RCC 7860 (cell line): ENCODE measurements around the gene ST3GAL5.
"Not testable (repeated sequence)": the region's sequence is repeated elsewhere in the genome, so short reads cannot be mapped to it uniquely, and the experiment has no call there.

ENCODE experiments used
- DNase-seq: peaks from one replicate; pipeline ENCODE4 v3.0.0-alpha.2; 2015; ENCODE audit warnings: low spot score
- FAIRE-seq: peaks from 2 replicates; lab custom pipeline; 2012; peaks lifted over from hg19 to GRCh38; lab: Jason Lieb, UNC

Gene ST3GAL5

DNA sequence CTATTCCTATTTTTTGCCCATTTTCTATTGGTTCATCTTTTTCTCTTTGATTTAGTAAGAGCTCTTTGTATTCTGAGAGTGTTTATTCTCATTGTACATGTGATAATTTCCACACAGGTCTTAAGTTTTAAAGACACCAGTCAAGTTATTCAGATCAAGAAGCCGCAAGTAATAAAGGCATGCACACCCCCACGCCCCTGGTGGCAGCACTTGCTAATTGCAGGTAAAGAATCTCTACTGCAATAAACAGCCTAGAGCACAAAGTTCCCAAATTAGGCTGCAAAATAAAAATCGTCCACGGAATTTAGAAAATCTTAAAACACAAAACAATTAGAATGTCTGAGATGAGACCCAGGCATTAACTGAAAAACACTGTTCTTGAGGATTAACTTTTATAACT, 45.2 kb downstream of the ST3GAL5 start:
- DNase-seq (peak; percentile 15), FAIRE-seq (peak; percentile 36)

DNA sequence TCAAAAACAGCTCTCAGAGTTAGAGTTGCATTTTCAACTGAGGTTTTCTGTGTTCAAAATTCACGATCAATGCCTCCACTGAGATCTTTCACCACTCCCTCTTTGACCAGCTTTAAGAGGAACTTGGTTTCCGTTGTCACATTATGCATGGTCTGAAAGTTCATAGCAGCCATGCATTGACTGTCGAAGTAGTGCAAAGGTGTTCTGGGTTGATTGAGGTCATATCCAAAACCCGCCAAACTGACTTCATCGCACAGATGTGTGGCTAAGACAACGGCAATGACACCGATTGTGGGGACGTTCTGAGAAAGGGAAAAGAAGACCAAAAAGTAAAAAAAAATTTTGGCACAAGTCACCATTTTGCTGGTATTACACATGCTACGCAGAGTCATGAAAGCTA, 48.7 kb downstream of the ST3GAL5 start:
- FAIRE-seq (no peak), DNase-seq (no peak)

DNA sequence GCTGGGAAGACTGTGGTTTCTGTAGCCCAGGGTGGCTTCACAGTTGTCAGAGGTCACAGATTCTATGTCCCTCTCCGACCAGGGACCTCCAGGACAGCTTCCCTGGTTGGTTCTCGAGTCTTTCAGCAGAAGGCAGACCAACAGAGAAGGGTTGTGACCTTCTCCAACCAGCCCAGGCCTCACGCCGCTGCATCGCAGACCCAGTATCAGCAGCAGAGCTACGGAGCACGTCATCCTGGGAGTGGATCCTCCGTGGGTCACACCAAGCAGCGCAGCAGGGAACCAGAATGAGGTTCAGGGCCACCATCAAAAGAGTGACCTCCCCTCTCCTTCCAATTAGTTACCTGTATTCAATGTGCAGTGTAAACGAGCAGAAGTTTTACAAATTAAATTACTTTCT, 49.3 kb downstream of the ST3GAL5 start:
- FAIRE-seq (no peak), DNase-seq (no peak)

DNA sequence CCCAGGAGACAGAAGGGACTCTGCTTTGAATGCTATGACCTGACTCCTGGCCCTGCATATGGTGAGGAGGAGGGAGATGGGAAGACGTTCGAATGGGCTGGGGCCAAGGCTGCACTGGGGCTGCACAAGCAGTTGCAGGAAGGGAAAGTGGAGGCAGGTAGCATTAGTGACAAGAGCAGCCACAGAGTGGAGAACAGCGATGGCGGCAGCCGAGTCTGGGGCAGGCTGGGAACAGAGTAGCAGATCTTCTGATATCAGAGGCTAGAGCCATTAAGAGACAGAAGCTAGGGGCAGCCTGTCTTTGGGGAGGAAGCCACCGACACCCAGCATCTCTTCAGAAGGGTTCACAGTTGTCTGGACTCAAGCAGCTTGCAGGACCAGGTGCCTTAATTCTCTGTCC, 50.1 kb downstream of the ST3GAL5 start:
- FAIRE-seq, result no peak
- DNase-seq, result no peak

DNA sequence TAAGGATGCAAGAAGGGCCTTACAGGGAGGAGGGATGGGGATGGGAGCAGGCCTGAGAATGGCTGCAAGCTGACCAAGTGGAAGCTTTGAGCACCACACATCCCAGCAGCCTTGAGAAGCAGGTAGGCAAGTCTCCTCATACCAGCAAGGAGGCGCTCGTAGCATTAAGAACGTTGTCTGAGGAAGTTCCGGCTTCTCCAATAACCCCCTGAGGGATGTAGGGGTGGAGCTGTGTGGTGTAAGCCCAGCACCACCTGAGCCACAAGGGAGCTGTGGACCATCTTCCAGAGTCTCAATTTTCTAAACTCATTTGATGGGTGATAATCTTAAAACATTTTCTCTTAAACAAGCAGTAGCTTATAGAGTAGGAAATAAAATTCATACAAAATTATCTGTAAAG, 50.6 kb downstream of the ST3GAL5 start:
- no peak for FAIRE-seq
- no peak for DNase-seq

DNA sequence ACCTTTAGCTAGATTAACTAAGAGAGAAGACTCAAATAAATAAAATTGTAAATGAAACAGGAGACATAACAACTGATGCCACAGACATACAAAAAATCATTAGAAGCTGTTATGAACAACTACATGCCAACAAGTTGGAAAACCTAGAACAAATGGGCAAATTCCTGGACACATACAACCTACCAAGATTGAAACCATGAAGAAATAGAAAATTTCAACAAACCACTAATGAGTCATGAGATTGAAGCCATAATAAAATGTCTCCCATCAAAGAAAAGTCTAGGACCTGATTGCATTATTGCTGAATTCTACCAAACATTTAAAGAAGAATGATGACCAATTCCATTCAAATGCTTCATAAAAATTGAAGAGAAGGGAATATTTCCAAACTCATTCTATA, 54.3 kb downstream of the ST3GAL5 start:
- no peak for DNase-seq
- no peak for FAIRE-seq

DNA sequence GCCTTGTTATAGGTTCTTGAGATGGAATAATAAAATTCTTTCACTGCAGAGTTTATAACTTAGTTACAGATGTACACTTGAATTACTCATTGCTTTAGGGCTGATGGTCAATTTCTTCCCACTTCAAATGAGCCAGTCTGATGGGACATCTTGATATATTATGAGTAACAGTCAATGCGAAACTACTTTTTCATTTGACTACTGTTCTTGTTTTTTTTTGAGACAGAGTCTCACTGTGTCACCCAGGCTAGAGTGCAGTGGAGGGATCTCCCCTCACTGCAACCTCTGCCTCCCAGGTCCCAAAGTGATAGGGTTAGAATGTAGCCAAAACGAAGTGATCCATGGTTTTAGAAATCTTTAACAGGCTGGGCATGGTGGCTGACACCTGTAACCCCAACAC, 57.1 kb downstream of the ST3GAL5 start:
- no peak for FAIRE-seq
- DNase-seq, result no peak

DNA sequence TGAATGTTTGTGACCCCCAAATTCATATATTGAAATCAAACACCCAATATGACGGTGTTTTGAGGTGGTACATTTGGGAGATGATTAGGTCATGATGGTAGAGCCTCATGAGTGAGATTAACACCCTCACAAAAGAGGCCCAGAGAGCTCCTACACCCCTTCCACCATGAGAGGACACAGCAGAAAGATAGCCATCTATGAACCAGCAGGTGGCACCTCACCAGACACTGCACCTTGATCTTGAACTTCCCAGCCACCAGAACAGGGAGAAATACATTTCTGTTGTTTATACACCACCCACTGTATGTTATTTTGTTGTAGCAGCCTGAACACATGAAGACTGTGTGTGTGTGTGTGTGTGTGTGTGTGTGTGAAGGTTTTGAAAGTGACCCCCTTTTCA, 58.1 kb downstream of the ST3GAL5 start:
- DNase-seq (no peak), FAIRE-seq (no peak)

DNA sequence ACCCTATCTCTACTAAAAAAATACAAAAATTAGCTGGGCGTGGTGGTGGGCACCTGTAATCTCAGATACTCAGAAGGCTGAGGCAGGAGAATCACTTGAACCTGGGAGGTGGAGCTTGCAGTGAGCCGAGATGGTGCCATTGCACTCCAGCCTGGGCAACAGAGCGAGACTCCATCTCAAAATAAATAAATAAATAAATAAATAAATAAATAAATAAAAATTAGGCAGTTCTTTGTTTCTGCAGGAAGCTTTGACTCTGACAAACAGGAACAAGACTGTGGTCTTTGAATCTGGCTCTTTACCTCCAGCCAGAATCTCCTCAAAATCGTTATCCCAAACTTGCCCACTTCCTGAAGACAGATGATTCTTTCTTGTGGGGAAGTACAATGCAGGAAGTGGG, 59.4 kb downstream of the ST3GAL5 start:
- FAIRE-seq, DNase-seq: not testable (repeated sequence)

DNA sequence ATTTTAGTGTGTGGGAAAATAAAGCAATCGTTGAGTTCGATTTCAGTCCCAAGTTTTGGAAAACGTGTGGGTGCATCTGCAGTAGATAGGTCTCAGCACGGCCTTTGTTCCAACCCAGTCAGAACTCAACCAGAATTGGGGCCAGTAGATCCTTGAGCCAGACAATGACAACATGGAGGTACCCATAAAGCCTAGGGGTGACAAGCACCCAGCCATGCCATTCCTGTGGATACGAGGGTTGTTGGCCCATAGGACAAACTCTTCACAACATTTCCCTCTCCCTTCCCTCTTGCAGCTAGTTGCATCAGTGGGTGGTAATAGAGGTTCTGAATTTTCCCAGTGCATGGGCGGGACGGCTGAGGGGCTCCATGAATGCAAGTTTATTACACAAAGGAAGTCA, 60.1 kb downstream of the ST3GAL5 start:
- DNase-seq, result no peak
- FAIRE-seq, result no peak

DNA sequence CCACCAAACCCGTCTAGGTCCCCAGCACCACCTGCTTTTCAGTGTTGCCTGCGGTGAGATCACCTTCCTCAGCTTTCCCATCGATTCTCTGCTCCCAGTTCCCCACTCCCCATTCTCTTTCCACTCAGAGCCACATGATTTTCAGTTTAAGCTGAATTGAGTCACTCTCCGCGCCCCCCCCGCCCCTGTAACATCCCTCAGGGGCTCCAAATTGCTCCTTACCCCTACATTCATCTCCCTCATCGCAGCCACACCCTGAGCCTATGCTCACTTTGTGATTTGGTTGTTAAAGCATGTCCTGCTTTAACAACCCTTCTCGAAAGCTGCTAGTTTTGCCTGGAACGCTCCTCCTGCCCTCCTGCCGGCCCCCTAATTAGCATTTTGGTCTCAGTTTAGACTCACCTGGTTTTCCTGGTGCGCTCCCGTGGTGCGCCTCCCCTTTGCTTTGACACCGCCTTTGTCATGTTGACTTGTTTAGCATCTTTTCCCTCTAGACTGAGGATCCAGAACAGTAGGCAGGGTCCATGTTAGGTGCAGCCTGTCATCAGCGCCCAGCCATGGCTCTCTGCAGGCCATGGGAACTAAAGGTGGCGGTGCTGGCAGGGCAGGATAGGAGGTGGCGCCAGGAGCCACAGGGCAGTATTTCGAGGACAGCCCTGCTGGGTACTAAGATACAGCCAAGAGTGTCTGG, 60.8 kb downstream of the ST3GAL5 start:
- no peak for DNase-seq
- FAIRE-seq, result no peak

DNA sequence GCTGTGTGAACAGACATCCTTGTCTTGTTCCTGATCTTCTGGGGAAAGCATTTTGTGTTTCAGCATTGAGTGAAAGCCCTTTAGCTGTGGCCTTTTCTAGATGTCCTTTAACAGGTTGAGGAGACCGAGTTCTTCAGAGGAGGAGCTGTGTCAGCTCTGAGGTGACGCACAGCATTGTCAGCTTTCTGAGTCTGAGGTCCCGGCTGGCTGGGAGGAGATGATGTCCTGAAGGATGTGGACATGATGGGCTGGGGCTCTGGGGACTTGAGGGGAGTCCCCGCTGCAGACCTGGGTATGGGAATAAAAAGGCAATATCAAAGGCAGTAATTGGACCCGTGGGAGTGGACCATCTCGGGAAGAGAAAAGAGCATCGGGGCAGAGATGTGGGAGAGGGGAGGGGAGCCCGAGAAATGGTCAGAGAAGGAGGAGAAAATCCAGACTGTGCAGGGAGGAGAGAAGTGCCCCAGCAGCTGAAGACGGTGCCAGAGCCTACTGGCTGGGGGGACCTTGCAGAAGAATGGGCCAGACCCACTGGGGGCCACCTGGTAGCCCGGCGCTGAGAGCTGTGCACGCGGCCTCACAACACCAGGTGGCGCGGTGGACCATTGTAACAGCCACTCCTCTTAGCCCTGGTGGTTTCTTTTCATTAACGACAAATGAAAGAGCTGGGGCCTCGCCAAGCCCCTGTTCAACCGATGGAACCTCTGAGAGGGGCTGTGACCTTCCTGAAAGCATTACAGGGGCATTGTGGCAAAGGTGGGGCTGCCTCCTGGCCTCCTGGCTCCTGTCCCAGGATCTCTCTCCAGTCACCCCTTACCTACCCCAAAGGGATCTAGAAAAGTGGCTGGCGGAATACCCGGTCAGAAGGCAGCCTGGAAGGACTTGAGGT, 61.6 kb downstream of the ST3GAL5 start:
- peak; percentile 39 for DNase-seq
- FAIRE-seq, result no peak

DNA sequence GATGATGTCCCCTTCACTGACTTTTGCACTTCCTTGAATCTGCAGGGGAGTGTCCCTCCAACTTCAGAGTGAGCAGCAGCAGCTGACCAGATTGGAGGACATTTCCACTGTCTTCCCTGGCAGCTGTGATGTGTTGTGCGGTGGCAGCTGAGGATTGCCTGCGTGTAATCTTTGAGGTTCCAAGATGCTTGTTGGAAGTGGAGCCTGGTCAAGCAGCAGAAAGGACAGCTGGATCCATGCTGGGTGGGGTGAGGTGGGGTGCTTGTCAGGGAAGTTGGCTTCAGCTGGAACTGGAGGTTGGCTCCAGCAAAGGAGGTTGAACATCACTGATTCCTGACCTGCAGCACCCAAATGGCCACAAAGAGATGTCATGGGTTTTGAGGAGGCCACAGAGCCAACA, 64.8 kb downstream of the ST3GAL5 start:
- FAIRE-seq, result no peak
- no peak for DNase-seq

DNA sequence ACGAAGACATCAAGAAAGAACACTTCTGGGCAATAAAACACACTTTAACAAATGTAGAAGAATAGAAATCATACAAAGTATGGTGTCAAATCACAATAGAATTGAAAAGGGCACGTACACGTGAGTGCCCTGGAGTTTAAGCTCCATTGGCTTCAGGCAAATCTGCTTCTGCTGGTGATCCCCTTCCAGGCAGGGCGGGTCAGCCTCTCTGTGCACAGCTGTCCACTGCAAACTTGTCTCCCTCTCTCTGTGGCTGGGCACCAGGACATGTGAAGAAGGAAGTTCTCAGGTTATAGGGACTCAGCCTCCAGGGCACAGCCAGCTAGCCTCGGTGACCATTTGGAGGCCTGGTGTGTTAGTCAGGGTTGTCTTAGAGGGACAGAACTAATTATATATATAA, 66.0 kb downstream of the ST3GAL5 start:
- FAIRE-seq, result no peak
- no peak for DNase-seq

DNA sequence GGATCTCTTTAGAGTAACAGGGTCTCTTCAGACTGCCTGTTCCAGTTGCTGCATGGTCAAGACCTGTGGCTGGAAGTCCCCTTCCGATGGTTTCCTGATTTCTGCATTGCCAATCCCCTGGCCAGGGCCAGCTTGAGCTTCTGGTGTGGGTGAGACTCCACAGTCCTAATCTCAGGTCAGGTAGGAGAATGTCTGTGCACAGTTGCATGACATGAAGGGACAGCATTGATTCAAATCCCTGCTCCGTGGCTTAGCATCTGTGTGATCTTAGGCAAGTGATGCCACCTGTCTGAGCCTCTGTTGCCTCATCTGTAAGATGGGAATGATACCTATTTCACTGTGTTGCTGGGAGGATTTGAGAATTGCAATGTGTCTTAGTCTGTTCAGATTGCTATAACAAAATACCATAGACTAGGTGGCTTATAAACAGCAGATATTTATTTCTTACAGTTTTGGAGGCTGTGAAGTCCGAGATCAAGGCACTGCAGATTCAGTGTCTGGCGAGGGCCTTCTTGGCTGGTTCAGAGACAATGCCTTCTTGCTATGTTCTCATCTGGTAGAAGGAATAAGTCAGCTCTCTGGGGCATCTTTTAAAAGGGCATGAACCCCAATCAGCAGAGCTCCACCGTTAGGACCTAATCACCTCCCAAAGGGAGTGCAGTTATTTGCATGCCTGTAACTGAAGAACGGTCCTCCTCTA, 68.8 kb downstream of the ST3GAL5 start:
- DNase-seq, result no peak
- no peak for FAIRE-seq

DNA sequence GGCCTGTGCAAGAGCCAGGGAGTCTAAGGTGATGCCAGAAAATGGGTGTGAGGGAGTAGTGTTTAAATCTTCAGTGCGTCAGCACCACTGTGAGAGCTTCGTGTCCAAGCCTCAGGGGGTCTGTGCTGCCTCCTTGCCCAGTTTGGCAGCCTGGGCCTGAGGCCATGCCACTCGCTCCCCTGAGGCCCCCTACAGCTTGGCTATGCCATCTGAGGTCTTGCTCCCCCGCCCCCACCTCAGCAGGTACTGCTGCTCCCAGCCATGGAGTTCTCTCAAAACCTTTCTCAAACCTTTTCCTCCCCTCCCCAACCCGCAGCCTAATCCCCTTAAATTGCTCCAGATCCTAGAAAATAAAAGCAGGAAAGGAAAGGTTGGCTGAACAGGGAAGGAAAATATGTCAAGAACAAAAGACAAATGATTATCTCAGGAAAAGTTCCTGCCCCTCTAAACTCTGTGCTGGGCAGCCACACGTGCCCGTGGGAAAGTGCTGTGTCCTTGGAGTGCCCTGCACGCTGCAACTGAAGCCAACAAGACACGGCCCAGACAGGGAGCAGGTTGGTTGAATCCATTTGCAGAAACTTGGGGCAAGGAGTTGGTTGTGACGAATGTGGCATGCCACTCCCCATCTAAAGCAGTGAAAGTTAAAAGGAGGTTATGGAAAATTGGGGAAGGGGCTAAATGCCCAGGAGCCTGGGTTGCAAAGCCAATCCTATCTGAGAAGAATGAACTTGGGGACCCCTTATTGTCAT, 73.8 kb downstream of the ST3GAL5 start:
- FAIRE-seq (no peak), DNase-seq (no peak)

DNA sequence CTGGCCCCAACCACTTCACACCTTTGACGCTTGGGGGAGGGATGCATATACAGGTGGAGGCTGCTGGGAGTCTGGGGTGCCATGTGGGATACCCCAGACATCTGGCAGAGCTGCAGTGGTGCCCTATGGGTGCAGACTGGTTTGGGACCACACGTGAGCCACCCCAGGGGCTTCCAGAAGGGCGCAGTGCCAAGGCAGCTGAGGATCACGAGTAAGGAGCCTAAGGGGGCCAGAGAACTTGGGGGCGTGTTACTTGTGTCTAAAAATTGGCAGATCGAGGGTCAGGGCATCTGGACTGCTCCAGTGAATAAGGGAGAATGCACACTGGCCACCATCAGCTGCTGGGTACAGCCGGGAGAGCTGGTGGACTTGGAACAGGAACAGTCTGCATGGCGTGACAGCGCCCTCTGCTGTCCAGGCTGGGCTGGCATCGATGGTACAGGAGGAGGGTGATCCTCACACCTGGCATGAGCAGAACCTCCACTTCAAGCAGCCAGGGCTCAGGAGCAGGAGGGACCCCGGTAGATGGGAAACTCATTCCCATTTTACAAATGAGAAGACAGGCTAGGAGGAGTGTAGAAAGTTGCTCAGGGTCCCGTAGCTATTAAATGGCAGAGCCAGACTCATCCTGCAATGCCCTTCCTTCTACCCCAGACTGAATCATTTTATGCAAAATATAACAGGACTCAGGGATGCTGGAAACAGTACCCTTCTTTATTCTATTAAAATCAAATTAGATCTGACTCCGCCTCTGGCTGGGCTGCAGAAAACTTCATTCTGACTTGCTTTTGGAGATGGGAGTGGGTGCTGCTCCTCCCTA, 74.6 kb downstream of the ST3GAL5 start:
- FAIRE-seq (no peak), DNase-seq (peak; percentile 73)

DNA sequence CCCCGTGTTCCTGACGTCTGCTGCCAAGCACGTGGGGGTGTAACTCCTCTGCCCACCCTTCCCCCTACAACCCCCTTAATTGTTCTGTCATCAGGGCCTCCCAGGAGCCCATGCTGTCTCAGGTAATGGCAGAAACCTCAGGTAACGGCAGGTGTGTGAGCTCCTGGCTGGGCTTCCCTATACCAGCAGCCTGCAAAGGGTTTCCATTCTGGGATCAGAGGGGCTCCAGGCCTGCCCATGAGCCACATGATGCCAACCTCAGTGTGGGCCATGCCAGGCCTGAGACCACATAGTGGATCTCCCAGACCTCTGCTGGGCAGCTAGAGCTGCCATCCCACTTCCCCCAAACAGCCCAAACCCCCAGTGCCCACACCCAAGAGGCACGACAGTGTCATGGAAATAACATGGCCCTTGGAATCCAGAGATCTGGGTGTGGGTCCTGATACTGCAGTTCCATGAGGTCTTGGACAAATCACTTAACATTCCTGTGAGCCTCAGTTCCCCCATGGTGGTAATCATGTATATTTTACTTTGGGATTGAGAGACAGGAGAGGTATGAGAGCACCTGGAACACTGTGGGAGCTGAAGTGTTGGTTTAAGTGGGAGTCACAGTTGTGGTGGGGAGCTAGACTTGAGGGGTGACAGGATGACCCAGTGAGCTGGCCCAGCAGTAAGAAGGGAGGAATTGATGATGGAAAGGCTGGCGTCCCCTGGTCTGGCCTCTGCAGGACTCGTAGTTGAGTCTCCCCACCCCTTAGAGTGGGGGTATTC, 75.4 kb downstream of the ST3GAL5 start:
- FAIRE-seq (no peak), DNase-seq (no peak)

DNA sequence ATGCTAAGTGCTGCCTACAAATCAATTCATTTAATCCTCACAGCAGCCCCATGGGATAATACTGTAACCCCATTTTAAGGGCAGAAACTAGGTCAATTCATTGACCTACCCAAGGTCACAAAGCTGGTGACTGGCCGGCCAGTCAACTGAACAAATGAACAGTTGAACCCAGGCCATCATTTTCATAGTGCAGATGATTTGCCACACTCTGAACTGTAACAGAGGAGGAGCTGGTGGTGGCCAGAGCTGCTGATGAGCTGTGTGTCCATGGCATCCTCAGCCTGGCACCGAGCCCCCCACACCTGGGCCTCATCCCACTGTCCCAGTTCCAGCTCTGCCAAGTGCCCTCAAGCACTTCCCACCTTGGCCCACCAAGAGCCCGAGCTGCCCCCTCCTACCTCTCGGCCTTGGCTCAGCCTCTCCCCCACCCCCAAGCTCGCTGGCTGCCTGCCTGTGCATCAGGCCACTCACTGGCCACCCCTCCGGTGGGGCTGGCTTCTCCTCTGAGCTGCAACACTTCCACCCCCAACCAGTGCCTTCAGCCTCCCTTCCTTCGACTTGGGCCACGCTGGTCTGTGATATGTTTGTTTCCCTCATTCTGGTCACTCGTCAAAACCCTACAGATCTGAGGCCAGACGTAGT, 76.6 kb downstream of the ST3GAL5 start:
- DNase-seq (no peak), FAIRE-seq (no peak)
